MM.1S (cell line): ENCODE measurements around the gene CFD.

Experiments used
- DNase-seq: peaks from one replicate; pipeline ENCODE4 v3.0.0-alpha.2; 2015
- H2AFZ ChIP-seq: fragments of 300-600 bp; sonication (generic); 2 replicates; pipeline ENCODE4 v1.6.0; 2016; ENCODE audit warnings: antibody characterized with exemption, low read length
- H3F3A ChIP-seq: fragments of 300-600 bp; sonication (generic); 2 replicates; pipeline ENCODE4 v1.6.1; 2016; ENCODE audit warnings: mild to moderate bottlenecking, antibody characterized with exemption, low read length, moderate library complexity, mixed read lengths; ENCODE audit not compliant: insufficient read depth
- H3K27ac ChIP-seq: fragments of 300-600 bp; sonication (generic); 2 replicates; pipeline ENCODE4 v1.5.1; 2016; ENCODE audit warnings: mild to moderate bottlenecking, low read length
- H3K27me3 ChIP-seq: fragments of 300-600 bp; sonication (generic); replicated peaks from 2 replicates; pipeline ENCODE4 v1.6.0; 2016; ENCODE audit warnings: low read length; ENCODE audit not compliant: insufficient read depth
- H3K36me3 ChIP-seq: fragments of 300-600 bp; sonication (generic); replicated peaks from 2 replicates; pipeline ENCODE4 v1.6.1; 2016; ENCODE audit warnings: mild to moderate bottlenecking, low read length, mixed read lengths; ENCODE audit not compliant: insufficient read depth
- H3K4me1 ChIP-seq: fragments of 300-600 bp; sonication (generic); 2 replicates; pipeline ENCODE4 v1.6.1; 2016; ENCODE audit warnings: low read length, mixed read lengths
- H3K4me2 ChIP-seq: fragments of 300-600 bp; sonication (generic); 2 replicates; pipeline ENCODE4 v1.6.0; 2016; ENCODE audit warnings: low read depth, low read length
- H3K4me3 ChIP-seq: fragments of 300-600 bp; sonication (generic); 2 replicates; pipeline ENCODE4 v1.5.1; 2016; ENCODE audit warnings: low read length, mixed read lengths
- H3K79me2 ChIP-seq: fragments of 300-600 bp; sonication (generic); 2 replicates; pipeline ENCODE4 v1.6.1; 2016; ENCODE audit warnings: mixed run types, low read length, mixed read lengths
- H3K9ac ChIP-seq: fragments of 300-600 bp; sonication (generic); 2 replicates; pipeline ENCODE4 v1.6.1; 2016; ENCODE audit warnings: low read length, mixed read lengths
- H3K9me2 ChIP-seq: fragments of 300-600 bp; sonication (generic); replicated peaks from 2 replicates; pipeline ENCODE4 v1.6.1; 2016; ENCODE audit warnings: mild to moderate bottlenecking, low read length, mixed read lengths; ENCODE audit not compliant: insufficient read depth
- H3K9me3 ChIP-seq: fragments of 300-600 bp; sonication (generic); replicated peaks from 2 replicates; pipeline ENCODE4 v1.6.1; 2016; ENCODE audit warnings: mild to moderate bottlenecking, low read length, mixed read lengths; ENCODE audit not compliant: insufficient read depth
- H4K20me1 ChIP-seq: fragments of 300-600 bp; sonication (generic); 2 replicates; pipeline ENCODE4 v1.6.1; 2016; ENCODE audit warnings: mild to moderate bottlenecking, low read length, moderate library complexity, mixed read lengths; ENCODE audit not compliant: insufficient read depth
- EZH2 ChIP-seq: fragments of 300-600 bp; sonication (generic); optimal IDR thresholded peaks from 2 replicates; pipeline ENCODE3; 2017; ENCODE audit warnings: low read depth, mild to moderate bottlenecking, antibody characterized with exemption, low read length, mixed read lengths
- EZH2phosphoT487 ChIP-seq: fragments of 300-600 bp; sonication (generic); IDR thresholded peaks from 2 replicates; pipeline ENCODE4 v1.6.1; 2018; ENCODE audit warnings: antibody characterized with exemption, low read length
- TF ChIP-seq, protein P1 (sequence below): fragments of 300-600 bp; sonication (generic); IDR thresholded peaks from 2 replicates; pipeline ENCODE4 v1.5.1; 2016; ENCODE audit warnings: antibody characterized with exemption, low read length, mixed read lengths

Gene CFD

GRCh38 chr19:850221-850978 lies 9.1 kb upstream of the CFD start:
- peaks cover 4% of the 10 kb centered on the region; the same call in 1 of the 2 replicates for H3F3A ChIP-seq
- TF ChIP-seq EZH2phosphoT487 = no peak
- no peak for TF ChIP-seq EZH2
- TF ChIP-seq, protein P1, sequence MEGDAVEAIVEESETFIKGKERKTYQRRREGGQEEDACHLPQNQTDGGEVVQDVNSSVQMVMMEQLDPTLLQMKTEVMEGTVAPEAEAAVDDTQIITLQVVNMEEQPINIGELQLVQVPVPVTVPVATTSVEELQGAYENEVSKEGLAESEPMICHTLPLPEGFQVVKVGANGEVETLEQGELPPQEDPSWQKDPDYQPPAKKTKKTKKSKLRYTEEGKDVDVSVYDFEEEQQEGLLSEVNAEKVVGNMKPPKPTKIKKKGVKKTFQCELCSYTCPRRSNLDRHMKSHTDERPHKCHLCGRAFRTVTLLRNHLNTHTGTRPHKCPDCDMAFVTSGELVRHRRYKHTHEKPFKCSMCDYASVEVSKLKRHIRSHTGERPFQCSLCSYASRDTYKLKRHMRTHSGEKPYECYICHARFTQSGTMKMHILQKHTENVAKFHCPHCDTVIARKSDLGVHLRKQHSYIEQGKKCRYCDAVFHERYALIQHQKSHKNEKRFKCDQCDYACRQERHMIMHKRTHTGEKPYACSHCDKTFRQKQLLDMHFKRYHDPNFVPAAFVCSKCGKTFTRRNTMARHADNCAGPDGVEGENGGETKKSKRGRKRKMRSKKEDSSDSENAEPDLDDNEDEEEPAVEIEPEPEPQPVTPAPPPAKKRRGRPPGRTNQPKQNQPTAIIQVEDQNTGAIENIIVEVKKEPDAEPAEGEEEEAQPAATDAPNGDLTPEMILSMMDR = no peak
- H3K27ac ChIP-seq = no peak overlapping the region
- no peak overlapping the region for H3K4me2 ChIP-seq
- no peaks in the 10 kb centered on the region for H3K36me3 ChIP-seq
- H3K9ac ChIP-seq = no peak overlapping the region
- no peaks in the 10 kb centered on the region for H3K9me3 ChIP-seq
- H3K4me3 ChIP-seq = no peak overlapping the region
- peaks cover 87% of the 10 kb centered on the region for H3K27me3 ChIP-seq
- H3K9me2 ChIP-seq = no peaks in the 10 kb centered on the region
- no peaks in the 10 kb centered on the region for H3K4me1 ChIP-seq
- H3K79me2 ChIP-seq = no peaks in the 10 kb centered on the region
- no peaks in the 10 kb centered on the region for H4K20me1 ChIP-seq
- no peak overlapping the region for H2AFZ ChIP-seq
- no peak for DNase-seq

GRCh38 chr19:850979-851335 lies 8.5 kb upstream of the CFD start:
- Histone ChIP-seq H3K4me2 (no peak overlapping the region), H3K4me3 (no peak overlapping the region), H3K36me3 (no peaks in the 10 kb centered on the region), H3K9me3 (no peaks in the 10 kb centered on the region), H3F3A (no peaks in the 10 kb centered on the region), H4K20me1 (no peaks in the 10 kb centered on the region), H2AFZ (no peak overlapping the region), H3K27me3 (peaks cover 90% of the 10 kb centered on the region), H3K27ac (no peak overlapping the region), H3K4me1 (no peaks in the 10 kb centered on the region), H3K9ac (no peak overlapping the region), H3K79me2 (no peaks in the 10 kb centered on the region), H3K9me2 (no peaks in the 10 kb centered on the region)
- no peak for TF ChIP-seq EZH2phosphoT487
- TF ChIP-seq, protein P1 = no peak
- TF ChIP-seq EZH2 = no peak
- DNase-seq = no peak

GRCh38 chr19:852136-853013 lies 7.1 kb upstream of the CFD start, which contains the start of gene ELANE:
Gene ELANE (plus strand): TSS chr19:852303. CDS start chr19:852329, 26 bp downstream.
- no peak for DNase-seq
- Histone ChIP-seq H3K4me2 (no peak within 1 kb of the TSS), H3K9me3 (no peaks in the 10 kb centered on the region), H3K4me3 (no peak within 1 kb of the TSS), H3K9me2 (no peaks in the 10 kb centered on the region), H3F3A (no peaks in the 10 kb centered on the region), H3K36me3 (no peaks in the 10 kb centered on the region), H3K4me1 (no peaks in the 10 kb centered on the region), H4K20me1 (no peaks in the 10 kb centered on the region), H2AFZ (no peak within 1 kb of the TSS), H3K27ac (no peak within 1 kb of the TSS), H3K27me3 (peaks cover 77% of the 10 kb centered on the region), H3K9ac (no peak within 1 kb of the TSS), H3K79me2 (no peaks in the 10 kb centered on the region)
- TF ChIP-seq, protein P1 = no peak
- TF ChIP-seq EZH2 (no peak), EZH2phosphoT487 (no peak)
